G401 (cell line): ENCODE results near the gene RNASEL. TPM values are rescaled to one million over a fixed set of nuclear protein-coding genes. Genes with fewer than 3 reads are reported as not detected.
"Not testable (repeated sequence)": the region's sequence is repeated elsewhere in the genome, so short reads cannot be mapped to it uniquely, and the experiment has no call there.

Experiments
- DNase-seq: peaks from one replicate; pipeline ENCODE4 v3.0.0-alpha.2; 2015; ENCODE audit warnings: low spot score
- in situ Hi-C: cut with HindIII; loops from 2 replicates; pipeline ENCODE4 v1.10.0; 2016; ENCODE audit warnings: low sequenced_read_pairs, mixed read lengths
- total RNA-seq: library from RNA; depleted of rRNA; stranded (reverse); fragments of >200 nt; shearing (Covaris generic); gene quantifications from 2 replicates; pipeline ENCODE4 v1.2.3, GENCODE V29; 2014

The RNASEL gene
- total RNA-seq, 1 experiment from 2014 or later, result not detected

- in situ Hi-C loops, result no loop called here
- no peak for DNase-seq
Observed at GRCh38 chr1:182570611-182570970, 18.5 kb downstream of the RNASEL start.

- in situ Hi-C loops, result no loop called here
Observed at GRCh38 chr1:182569939-182570610, 19.0 kb downstream of the RNASEL start.

GRCh38 chr1:182568647-182569284 is 20.3 kb downstream of the RNASEL start:
- DNase-seq, result no peak
- in situ Hi-C loops, result no loop called here

More at GRCh38 chr1:182569939-182570610, 19.0 kb downstream of the RNASEL start:
- DNase-seq, result no peak

DNA sequence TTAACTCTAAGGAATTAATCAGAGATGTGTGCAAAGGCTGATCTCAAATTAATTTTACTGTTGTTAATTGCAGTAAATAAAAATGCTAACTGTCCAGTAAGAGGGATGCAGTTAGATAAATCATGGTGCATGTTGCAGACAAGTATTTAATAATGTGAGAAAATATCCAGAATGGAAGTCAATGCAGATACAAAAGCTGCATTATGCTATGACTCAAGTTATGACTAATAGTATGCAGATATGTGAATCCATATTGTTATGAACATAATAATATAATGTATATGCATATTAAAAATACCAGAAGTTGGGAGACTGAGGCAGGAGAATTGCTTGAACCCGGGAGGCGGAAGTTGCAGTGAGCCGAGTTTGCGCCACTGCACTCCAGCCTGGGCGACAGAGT is 21.4 kb downstream of the RNASEL start:
- in situ Hi-C loops, result no loop called here
- DNase-seq, result no peak

- in situ Hi-C loops, result no loop called here
- no peak for DNase-seq
Observed at GRCh38 chr1:182565537-182565936, 23.5 kb downstream of the RNASEL start.

DNA sequence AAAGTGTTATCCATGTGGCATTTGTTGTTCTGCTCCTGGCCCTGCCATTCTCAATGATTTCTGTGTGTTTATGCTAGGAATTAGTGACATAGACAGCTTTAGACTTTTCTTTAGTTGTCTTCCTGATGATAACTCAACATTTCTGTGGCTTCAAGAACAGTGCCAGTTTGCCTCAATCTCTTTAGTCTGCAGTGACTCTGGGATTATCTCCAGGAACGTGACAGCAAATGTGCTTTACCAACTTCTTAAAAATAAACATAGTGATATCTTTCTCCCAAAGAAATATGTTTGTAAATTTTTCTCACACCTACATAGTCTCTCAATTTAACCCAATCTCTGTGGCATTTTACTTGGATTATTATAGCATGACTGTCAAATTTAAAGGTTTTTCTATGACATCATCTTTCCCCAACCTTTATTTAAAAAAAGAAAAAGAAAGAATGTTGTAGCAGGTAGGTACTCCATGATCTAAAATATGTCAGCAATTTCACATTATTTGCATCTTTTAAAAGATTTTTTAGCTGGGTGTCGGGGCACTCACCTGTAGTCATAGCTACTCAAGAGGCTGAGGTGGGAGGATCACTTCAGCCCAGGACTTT is 24.6 kb downstream of the RNASEL start:
- no peak for DNase-seq
- in situ Hi-C loops, result no loop called here

- in situ Hi-C loops, result no loop called here
- DNase-seq, result no peak
Observed at GRCh38 chr1:182563095-182563494, 26.0 kb downstream of the RNASEL start.

DNA sequence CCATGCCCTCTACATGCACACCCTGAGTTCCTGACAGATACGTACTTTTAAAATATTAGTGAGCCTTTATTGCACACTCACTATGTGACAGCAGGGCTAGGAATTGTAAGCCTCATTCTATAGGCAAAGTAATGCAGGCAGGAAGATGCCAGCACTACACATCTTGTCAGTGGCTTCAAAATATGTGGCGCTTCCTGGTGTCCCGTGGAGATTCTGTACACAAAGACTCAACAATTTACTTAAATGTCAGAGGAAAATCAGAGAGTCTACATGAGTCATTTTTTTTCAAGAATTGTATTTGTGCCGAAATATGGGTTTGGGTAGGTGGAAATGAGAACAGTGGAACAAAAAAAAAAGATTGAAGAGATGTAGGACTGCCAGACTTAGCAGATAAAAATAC is 27.6 kb downstream of the RNASEL start:
- in situ Hi-C loops, result no loop called here
- no peak for DNase-seq

DNA sequence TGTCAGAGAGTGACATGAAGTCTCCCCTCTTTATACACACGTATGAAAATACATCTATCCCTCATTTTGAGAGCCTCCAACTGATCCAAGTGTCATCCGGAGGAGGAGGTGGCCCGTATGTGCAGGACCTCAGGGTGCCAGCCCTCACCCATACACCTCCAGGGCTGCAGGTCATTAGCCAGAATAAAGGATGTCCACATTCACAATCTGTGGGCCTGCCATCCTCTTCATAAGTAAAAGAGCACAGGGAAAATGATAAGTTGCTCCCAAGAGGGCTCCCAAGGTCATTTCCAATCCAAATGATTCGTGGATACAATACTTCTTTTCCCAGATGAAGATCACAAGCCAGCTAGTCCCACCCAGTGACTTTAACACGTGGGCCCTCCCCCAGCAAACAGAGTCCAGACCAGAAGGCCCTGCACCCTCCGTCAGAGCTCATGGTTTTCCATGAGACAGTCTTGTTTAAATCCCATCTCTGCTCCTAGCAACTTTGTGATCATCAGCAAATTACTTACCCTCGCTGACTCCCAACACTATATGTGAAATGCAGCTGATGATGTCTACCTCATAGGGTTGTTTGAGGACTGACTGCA is 28.6 kb downstream of the RNASEL start:
- in situ Hi-C loops, result no loop called here
- DNase-seq, result no peak

DNA sequence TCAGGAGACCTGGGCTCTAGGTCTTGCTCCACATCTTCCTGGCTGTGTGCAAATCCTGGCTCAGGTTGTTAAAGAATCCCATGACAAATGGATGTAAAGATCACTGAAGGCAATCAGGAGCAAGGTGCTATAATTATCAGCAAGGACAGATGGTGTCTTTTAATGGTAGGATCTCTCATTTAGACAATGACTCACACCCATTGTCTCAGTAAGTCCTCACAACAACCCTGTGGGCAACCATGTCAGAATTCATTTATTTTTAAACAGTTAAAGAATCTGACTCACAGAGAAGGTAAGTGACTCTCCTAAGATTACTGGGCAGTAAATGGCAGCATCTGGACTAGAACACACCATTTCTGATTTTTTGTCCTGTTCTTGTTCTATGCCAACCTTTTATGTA is 32.8 kb downstream of the RNASEL start:
- in situ Hi-C loops, result no loop called here
- DNase-seq, result no peak

- in situ Hi-C loops, result no loop called here
Observed at GRCh38 chr1:182555493-182555892, 33.6 kb downstream of the RNASEL start.

DNA sequence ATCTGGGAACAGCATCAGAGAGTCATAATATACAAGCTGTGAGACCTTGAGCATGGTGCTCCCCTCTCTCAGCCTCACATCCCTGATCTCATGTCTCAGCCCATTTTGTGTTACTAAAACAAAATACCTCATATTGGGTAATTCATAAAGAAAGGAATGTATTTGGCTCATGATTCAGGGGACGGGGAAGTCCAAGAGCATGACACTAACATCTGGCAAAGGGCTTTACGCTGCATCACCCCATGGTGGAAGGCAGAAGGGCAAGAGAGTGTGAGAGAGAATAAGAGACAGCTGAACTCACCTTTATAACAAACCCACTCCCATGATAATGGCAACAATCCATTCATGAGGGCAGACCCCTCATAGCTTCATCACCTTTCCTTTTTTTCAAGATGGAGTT is 36.5 kb downstream of the RNASEL start:
- in situ Hi-C loops, result no loop called here
- no peak for DNase-seq

More at GRCh38 chr1:182555493-182555892, 33.6 kb downstream of the RNASEL start:
- no peak for DNase-seq

- DNase-seq, result no peak
- in situ Hi-C loops, result no loop called here
Observed at GRCh38 chr1:182549811-182550210, 39.2 kb downstream of the RNASEL start.

DNA sequence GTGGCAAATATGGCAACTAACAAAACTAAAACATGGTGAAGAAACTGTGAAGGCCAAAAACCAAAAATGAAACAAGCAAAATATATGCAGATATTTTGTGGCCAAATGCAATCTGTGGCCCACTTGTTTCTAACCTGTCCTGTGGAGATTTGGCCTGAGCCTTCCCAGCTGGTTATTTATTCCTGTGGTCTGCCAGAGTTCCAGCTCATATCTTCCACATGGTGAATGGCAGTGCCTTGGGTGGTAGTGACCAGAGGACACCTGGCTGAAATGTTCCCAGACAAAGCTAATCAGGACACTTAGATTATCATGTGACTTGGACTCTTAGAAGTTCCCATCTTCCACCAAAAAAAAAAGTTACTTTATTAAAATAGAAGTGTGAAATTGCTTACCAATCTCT is 39.7 kb downstream of the RNASEL start:
- in situ Hi-C loops, result no loop called here
- DNase-seq, result peak; percentile 58

GRCh38 chr1:182533896-182534295 is 55.2 kb downstream of the RNASEL start:
- in situ Hi-C loops, result no loop called here
- DNase-seq, result no peak

GRCh38 chr1:182528206-182528605 is 60.9 kb downstream of the RNASEL start:
- in situ Hi-C loops, DNase-seq: not testable (repeated sequence)

DNA sequence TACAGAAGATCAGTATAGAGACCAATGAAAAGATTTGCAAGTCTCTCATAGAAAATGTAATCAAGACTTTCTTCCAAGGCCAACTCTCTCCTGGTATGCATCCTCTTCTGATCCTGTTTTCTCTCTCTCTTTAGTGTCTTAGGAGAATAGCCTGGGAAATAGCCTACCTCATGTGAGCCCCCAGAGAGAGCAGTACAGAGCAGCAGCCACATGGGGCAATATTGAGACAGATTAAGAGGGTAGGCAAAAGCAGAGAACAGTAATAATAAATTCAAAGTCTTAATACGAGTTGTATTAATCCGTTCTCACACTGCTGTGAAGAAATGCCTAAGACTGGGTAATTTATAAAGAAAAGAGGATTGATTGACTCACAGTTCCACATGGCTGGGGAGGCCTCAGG is 61.4 kb downstream of the RNASEL start:
- DNase-seq, result no peak
- in situ Hi-C loops, result no loop called here

- in situ Hi-C loops, result no loop called here
- no peak for DNase-seq
Observed at GRCh38 chr1:182525342-182525741, 63.7 kb downstream of the RNASEL start.
